Erythroblast (primary cell): ENCODE data around the gene PPM1D.

Experiments
- GATA1 ChIP-seq: IDR thresholded peaks from 2 replicates; pipeline ENCODE4 v1.6.1; 2011; ENCODE audit warnings: low read depth, mild to moderate bottlenecking, control low read depth, low read length, moderate library complexity
- POLR2A ChIP-seq: IDR thresholded peaks from 2 replicates; pipeline ENCODE4 v1.6.1; 2011; ENCODE audit warnings: mild to moderate bottlenecking, low read length

DNA sequence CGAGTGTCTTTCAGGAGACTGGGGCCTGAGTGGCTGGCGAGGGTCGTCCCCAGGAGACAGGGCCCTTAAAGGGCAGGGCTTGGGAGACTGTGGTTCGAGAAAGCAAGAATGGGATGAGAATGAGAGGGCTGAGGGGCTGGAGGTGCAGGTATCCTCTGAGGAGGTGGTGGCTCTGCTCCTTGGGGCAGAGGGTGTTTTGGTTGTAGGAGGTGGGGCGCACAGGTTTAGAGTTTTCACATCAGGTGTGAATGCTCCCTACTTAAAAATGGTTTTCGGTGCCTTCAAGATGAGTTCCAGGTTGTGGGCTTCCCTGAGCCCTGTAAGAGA, 78.1 kb downstream of the PPM1D start:
- TF ChIP-seq POLR2A (no peak), GATA1 (no peak)
